ENCODE results near the gene DCAKD.

The DCAKD gene

GRCh38 chr17:44977065-44977464, 74.4 kb downstream of the DCAKD start:
- Histone ChIP-seq H3K9me3 (ENCODE audit: low read depth, low read length) (no peaks in the 10 kb centered on the region), H3K4me3 (no peak overlapping the region), H3K36me3 (ENCODE audit: insufficient read depth, low read length) (no peaks in the 10 kb centered on the region), H3K9ac (ENCODE audit: insufficient read length) (no peak overlapping the region), H3K27ac (no peak overlapping the region)
- TF ChIP-seq FOXP2 (optimal IDR thresholded peaks at IDR 0.05; ENCODE audit: control extremely low read depth, extremely low read length, insufficient read depth) = no peak
- no peak for TF ChIP-seq POLR2AphosphoS5 (IDR thresholded peaks at IDR 0.05; ENCODE audit: borderline replicate concordance, low read depth, low read length)
- TF ChIP-seq EZH2 (IDR thresholded peaks at IDR 0.05) = no peak
- no peak for DNase-seq (ENCODE audit: low read depth, low spot score)

- Histone ChIP-seq H3K27ac (no peak overlapping the region), H3K4me3 (no peak overlapping the region), H3K36me3 (ENCODE audit: insufficient read depth, low read length) (no peaks in the 10 kb centered on the region), H3K9ac (ENCODE audit: insufficient read length) (no peak overlapping the region), H3K9me3 (ENCODE audit: low read depth, low read length) (no peaks in the 10 kb centered on the region)
- TF ChIP-seq FOXP2 (optimal IDR thresholded peaks at IDR 0.05; ENCODE audit: control extremely low read depth, extremely low read length, insufficient read depth) (no peak), EZH2 (IDR thresholded peaks at IDR 0.05) (no peak), POLR2AphosphoS5 (IDR thresholded peaks at IDR 0.05; ENCODE audit: borderline replicate concordance, low read depth, low read length) (no peak)
- DNase-seq (ENCODE audit: low read depth, low spot score) = no peak
These were observed 75.2 kb downstream of the DCAKD start for GRCh38 chr17:44976206-44976605.
